CD14-positive monocyte (primary cell): Measurements from ENCODE around the gene LRSAM1. TPM values are rescaled to one million over a fixed set of nuclear protein-coding genes. Genes with fewer than 3 reads are reported as not detected.

Source experiments
- DNase-seq, 3 donors: peaks; one replicate each; pipeline ENCODE4 v3.0.0-alpha.2; 2011 to 2022
- H2AFZ ChIP-seq: 2 replicates; pipeline ENCODE4 v1.6.0; 2012; ENCODE audit warnings: mild to moderate bottlenecking, low read depth, low read length, inconsistent platforms; ENCODE audit not compliant: insufficient read depth, poor library complexity, severe bottlenecking
- H3K27ac ChIP-seq, 2 donors: 1 replicate in 1 of 2; 2 replicates in 1 of 2; pipeline ENCODE4 v1.5.1; 2012 to 2013; ENCODE audit warnings: low read length in 2 of 2, control low read depth in 1 of 2, inconsistent platforms in 1 of 2, low read depth in 1 of 2, mild to moderate bottlenecking in 1 of 2
- H3K27me3 ChIP-seq, 2 donors: one replicate each; pipeline versions ENCODE4 v1.6.0 to v1.6.1; 2011 to 2013; ENCODE audit warnings: low read length in 2 of 2; ENCODE audit not compliant: control insufficient read depth in 2 of 2, insufficient read depth in 2 of 2
- H3K36me3 ChIP-seq, 2 donors: replicated peaks in 1 of 2; 1 replicate in 1 of 2; 2 replicates in 1 of 2; pipeline versions ENCODE4 v1.5.1 to v1.6.1; 2012 to 2013; ENCODE audit warnings: low read length in 2 of 2, control low read depth in 1 of 2, inconsistent platforms in 1 of 2, mild to moderate bottlenecking in 1 of 2; ENCODE audit not compliant: insufficient read depth in 2 of 2, control insufficient read depth in 1 of 2
- H3K4me1 ChIP-seq, 2 donors: 1 replicate in 1 of 2; 2 replicates in 1 of 2; pipeline versions ENCODE4 v1.5.1 to v1.6.1; 2012 to 2013; ENCODE audit warnings: low read length in 2 of 2, control low read depth in 1 of 2, inconsistent platforms in 1 of 2, mild to moderate bottlenecking in 1 of 2, moderate library complexity in 1 of 2; ENCODE audit not compliant: insufficient read depth in 2 of 2, control insufficient read depth in 1 of 2
- H3K4me2 ChIP-seq: replicated peaks from 2 replicates; pipeline ENCODE3; 2012; ENCODE audit warnings: low read length, moderate library complexity, mild to moderate bottlenecking; ENCODE audit not compliant: poor library complexity, severe bottlenecking; ENCODE audit errors: extremely low read depth
- H3K4me3 ChIP-seq, 3 experiments: fragments of 200-600 bp in 1 of 3; sonication (generic) in 1 of 3; replicated peaks in 1 of 3; 1 replicate in 2 of 3; 2 replicates in 1 of 3; pipeline ENCODE4 v1.5.1; 2011 to 2013; ENCODE audit warnings: low read length in 3 of 3, mild to moderate bottlenecking in 3 of 3, control low read depth in 2 of 3, low read depth in 2 of 3, inconsistent platforms in 1 of 3, moderate library complexity in 1 of 3
- H3K79me2 ChIP-seq: 2 replicates; pipeline ENCODE4 v1.6.0; 2012; ENCODE audit warnings: mild to moderate bottlenecking, control low read depth, inconsistent platforms, low read length, moderate library complexity; ENCODE audit not compliant: insufficient read depth
- H3K9ac ChIP-seq: 2 replicates; pipeline ENCODE4 v1.6.0; 2017; ENCODE audit warnings: low read length, mild to moderate bottlenecking; ENCODE audit not compliant: insufficient read depth, poor library complexity, severe bottlenecking
- H3K9me3 ChIP-seq, 2 donors: replicated peaks in 1 of 2; 1 replicate in 1 of 2; 2 replicates in 1 of 2; pipeline versions ENCODE4 v1.5.1 to v1.6.1; 2012 to 2013; ENCODE audit warnings: low read length in 2 of 2, control low read depth in 1 of 2; ENCODE audit not compliant: control insufficient read depth in 1 of 2, insufficient read depth in 1 of 2
- H4K20me1 ChIP-seq: 2 replicates; pipeline ENCODE4 v1.6.0; 2012; ENCODE audit warnings: mild to moderate bottlenecking, low read length, control low read depth, moderate library complexity; ENCODE audit not compliant: insufficient read depth
- H3K27ac Mint-ChIP-seq, 7 donors: one replicate each; pipeline ENCODE4 v1.8.0; 2020; ENCODE audit warnings: mild to moderate bottlenecking in 7 of 7, mixed read lengths in 7 of 7, moderate library complexity in 6 of 7, inconsistent platforms in 2 of 7
- H3K27me3 Mint-ChIP-seq, 3 donors: one replicate each; pipeline ENCODE4 v1.8.0; 2021 to 2022; ENCODE audit warnings: low read depth in 3 of 3, mild to moderate bottlenecking in 3 of 3, mixed read lengths in 3 of 3, moderate library complexity in 3 of 3, inconsistent platforms in 1 of 3
- H3K36me3 Mint-ChIP-seq, 2 donors: one replicate each; pipeline ENCODE4 v1.8.0; 2020; ENCODE audit warnings: mixed read lengths in 2 of 2, inconsistent platforms in 1 of 2, mild to moderate bottlenecking in 1 of 2
- H3K4me1 Mint-ChIP-seq: one replicate; pipeline ENCODE4 v1.8.0; 2020; ENCODE audit warnings: mild to moderate bottlenecking, mixed read lengths
- H3K4me3 Mint-ChIP-seq, 2 donors: one replicate each; pipeline ENCODE4 v1.8.0; 2020; ENCODE audit warnings: mild to moderate bottlenecking in 2 of 2, mixed read lengths in 2 of 2, moderate library complexity in 1 of 2
- H3K9me3 Mint-ChIP-seq, 7 donors: one replicate each; pipeline ENCODE4 v1.8.0; 2020 to 2022; ENCODE audit warnings: mixed read lengths in 7 of 7, mild to moderate bottlenecking in 6 of 7, moderate library complexity in 6 of 7, inconsistent platforms in 2 of 7
- CTCF ChIP-seq: fragments of 200-600 bp; IDR thresholded peaks from one replicate; pipeline ENCODE4 v1.8.0; 2022; ENCODE audit warnings: antibody characterized with exemption, mild to moderate bottlenecking
- WGBS: methylation state at CpG from one replicate; pipeline ENCODE4 v1.1.5; 2013; ENCODE audit warnings: missing lambda C conversion rate; ENCODE audit not compliant: insufficient coverage; 5-methylcytosine and 5-hydroxymethylcytosine counted together
- intact Hi-C, 2 donors: fragments of 100-400 bp; cut with micrococcal nuclease; formaldehyde crosslinking; loops; one replicate each; pipeline versions ENCODE4 v1.15.0 to v1.15.1; 2023
- polyA plus RNA-seq, 3 donors: library from polyadenylated mRNA; depleted of rRNA in 1 of 3; unstranded in 2 of 3; stranded (reverse) in 1 of 3; fragments of 300-500 nt in 2 of 3; fragments of >200 nt in 1 of 3; fragmentation: Illumina TruSeq in 2 of 3; gene quantifications; 1 replicate in 2 of 3; 2 replicates in 1 of 3; pipeline ENCODE4 v1.2.3, GENCODE V29; 2012 to 2021

LRSAM1 gene
- polyA plus RNA-seq, 3 donors = 6.0 to 19.8 (median 8.2) TPM

GRCh38 chr9:127502706-127503378 is 51.5 kb downstream of the LRSAM1 start:
- Histone ChIP-seq H3K4me1 (no peaks in the 10 kb centered on the region), H3K4me3 (no peak overlapping the region), H3K36me3 (peaks cover 60 to 84% of the 10 kb centered on the region in 2 donors), H3K9ac (no peak overlapping the region), H2AFZ (no peak overlapping the region), H3K4me2 (no peak overlapping the region), H4K20me1 (peaks cover 38% of the 10 kb centered on the region), H3K27me3 (no peaks in the 10 kb centered on the region), H3K79me2 (no peaks in the 10 kb centered on the region), H3K9me3 (no peaks in the 10 kb centered on the region), H3K27ac (no peak overlapping the region)
- Mint-ChIP-seq H3K27ac (no peak overlapping the region), H3K36me3 (peaks cover 34 to 75% of the 10 kb centered on the region in 2 donors), H3K4me1 (no peaks in the 10 kb centered on the region), H3K27me3 (peaks cover 0 to 2% (median 0%) of the 10 kb centered on the region in 3 donors), H3K9me3 (no peaks in the 10 kb centered on the region), H3K4me3 (no peak overlapping the region)
- 89% methylated on average over 17 of the region's 21 CpGs for WGBS
- peak in 1 of 3 donors; percentile 6 for DNase-seq
- TF ChIP-seq CTCF = no peak
- intact Hi-C loops = loop anchor here (5.0 to 10.0 kb wide), 3 partner anchors 84 to 419 kb away; partner anchors contain the start of gene AK1 (in 1 of the 2)

DNA sequence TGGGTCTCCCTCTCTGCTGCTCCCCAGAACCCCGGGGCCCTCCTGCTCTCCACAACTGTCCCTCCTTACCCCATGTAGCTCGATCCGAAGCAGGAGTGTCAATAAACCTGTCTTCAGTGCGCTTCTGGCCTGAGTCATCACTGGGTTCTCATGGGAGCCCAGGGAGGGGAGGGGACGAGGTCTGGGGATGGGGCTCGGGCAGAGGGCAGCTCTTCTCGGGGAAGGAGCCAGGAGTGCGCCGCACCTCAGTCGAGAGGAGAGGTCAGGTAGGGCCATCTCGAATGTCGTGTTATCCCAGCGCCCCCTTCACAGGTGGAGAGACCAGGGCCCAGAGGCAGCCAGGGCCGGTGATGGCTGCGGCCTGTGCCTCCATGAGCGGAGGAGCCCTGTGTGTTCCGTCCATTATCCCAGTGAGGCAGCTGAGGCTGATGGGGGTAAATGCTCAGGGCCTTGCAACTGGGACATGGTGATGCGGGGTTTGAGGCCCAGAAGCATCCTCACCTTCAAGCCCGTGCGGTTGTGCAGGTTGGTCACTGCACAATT is 52.1 kb downstream of the LRSAM1 start:
- peaks cover 0 to 2% (median 0%) of the 10 kb centered on the region in 3 donors for H3K27me3 Mint-ChIP-seq
- no peaks in the 10 kb centered on the region for H3K79me2 ChIP-seq
- H3K9me3 ChIP-seq = no peaks in the 10 kb centered on the region
- peak in 1 of 3 donors; percentile 3 for DNase-seq
- no peak for TF ChIP-seq CTCF
- H3K9ac ChIP-seq = no peak overlapping the region
- no peak overlapping the region for H3K27ac Mint-ChIP-seq
- no peaks in the 10 kb centered on the region for H3K4me1 Mint-ChIP-seq
- H3K4me1 ChIP-seq = no peaks in the 10 kb centered on the region
- no peak overlapping the region for H2AFZ ChIP-seq
- H3K9me3 Mint-ChIP-seq = no peaks in the 10 kb centered on the region
- H3K4me3 Mint-ChIP-seq = no peak overlapping the region
- H3K27me3 ChIP-seq = no peaks in the 10 kb centered on the region
- peaks cover 44% of the 10 kb centered on the region for H4K20me1 ChIP-seq
- H3K36me3 ChIP-seq = peaks cover 60 to 84% of the 10 kb centered on the region in 2 donors
- no peak overlapping the region for H3K27ac ChIP-seq
- intact Hi-C loops = loop anchor here (5.0 to 10.0 kb wide), 3 partner anchors 84 to 419 kb away; partner anchors contain the start of gene AK1 (in 1 of the 2)
- H3K4me2 ChIP-seq = no peak overlapping the region
- peaks cover 36 to 75% of the 10 kb centered on the region in 2 donors for H3K36me3 Mint-ChIP-seq
- 95% methylated on average over 19 of the region's 20 CpGs for WGBS
- no peak overlapping the region for H3K4me3 ChIP-seq
